Liver (tissue), 9 donors: ENCODE data around the gene NTN5. TPM values are rescaled to one million over a fixed set of nuclear protein-coding genes. Genes with fewer than 3 reads are reported as not detected.
"Not testable (repeated sequence)": the region's sequence is repeated elsewhere in the genome, so short reads cannot be mapped to it uniquely, and the experiment has no call there.

Experiments used
- DNase-seq: peaks from one replicate; pipeline ENCODE4 v3.0.0-alpha.2; 2017; ENCODE audit warnings: low spot score
- H3K27ac ChIP-seq, 2 donors: one replicate each; pipeline ENCODE4 v1.7.0; 2013; ENCODE audit warnings: inconsistent platforms in 2 of 2, low read length in 2 of 2, control low read depth in 1 of 2, low read depth in 1 of 2, mild to moderate bottlenecking in 1 of 2
- H3K27me3 ChIP-seq, 4 donors: one replicate each; pipeline versions ENCODE4 v1.6.1 to v1.7.0; 2013; ENCODE audit warnings: low read length in 3 of 4, inconsistent platforms in 1 of 4, mild to moderate bottlenecking in 1 of 4, moderate library complexity in 1 of 4; ENCODE audit not compliant: control insufficient read depth in 4 of 4, insufficient read depth in 4 of 4
- H3K36me3 ChIP-seq, 4 donors: one replicate each; pipeline versions ENCODE4 v1.6.1 to v1.7.0; 2013; ENCODE audit warnings: low read length in 3 of 4, mild to moderate bottlenecking in 3 of 4, low read depth in 1 of 4, moderate library complexity in 1 of 4; ENCODE audit not compliant: control insufficient read depth in 4 of 4, insufficient read depth in 3 of 4
- H3K4me1 ChIP-seq, 4 donors: one replicate each; pipeline versions ENCODE4 v1.6.1 to v1.7.0; 2013; ENCODE audit warnings: low read length in 3 of 4, mild to moderate bottlenecking in 3 of 4, moderate library complexity in 1 of 4; ENCODE audit not compliant: control insufficient read depth in 4 of 4, insufficient read depth in 4 of 4
- H3K4me3 ChIP-seq, 3 donors: one replicate each; pipeline versions ENCODE4 v1.6.1 to v1.7.0; 2013; ENCODE audit warnings: low read length in 3 of 3, control low read depth in 1 of 3, low read depth in 1 of 3, mild to moderate bottlenecking in 1 of 3
- H3K9ac ChIP-seq, 2 donors: one replicate each; pipeline ENCODE4 v1.7.0; 2013; ENCODE audit warnings: low read length in 2 of 2, mild to moderate bottlenecking in 2 of 2, moderate library complexity in 2 of 2, control low read depth in 1 of 2, low read depth in 1 of 2
- H3K9me3 ChIP-seq, 4 donors: one replicate each; pipeline versions ENCODE4 v1.6.1 to v1.7.0; 2013; ENCODE audit warnings: low read length in 3 of 4; ENCODE audit not compliant: control insufficient read depth in 4 of 4
- EGR1 ChIP-seq, 2 donors: IDR thresholded peaks; 2 replicates each; pipeline ENCODE4 v1.6.1; 2016 to 2018; ENCODE audit warnings: antibody characterized with exemption in 2 of 2, low read depth in 2 of 2
- FOXA1 ChIP-seq: IDR thresholded peaks from 2 replicates; pipeline ENCODE4 v1.6.1; 2016; ENCODE audit warnings: antibody characterized with exemption
- FOXA2 ChIP-seq: IDR thresholded peaks from 2 replicates; pipeline ENCODE4 v1.6.1; 2016; ENCODE audit warnings: antibody characterized with exemption
- GABPA ChIP-seq, 2 donors: IDR thresholded peaks in 1 of 2; conservative IDR thresholded peaks in 1 of 2; 2 replicates each; pipeline ENCODE4 v1.6.1; 2016; ENCODE audit warnings: antibody characterized with exemption in 2 of 2, mild to moderate bottlenecking in 1 of 2, moderate library complexity in 1 of 2
- HNF4A ChIP-seq, 2 donors: conservative IDR thresholded peaks; 2 replicates each; pipeline ENCODE4 v1.6.1; 2016; ENCODE audit warnings: antibody characterized with exemption in 2 of 2, mild to moderate bottlenecking in 2 of 2
- HNF4G ChIP-seq: IDR thresholded peaks from 2 replicates; pipeline ENCODE4 v1.6.1; 2016; ENCODE audit warnings: antibody characterized with exemption
- JUND ChIP-seq, 2 donors: IDR thresholded peaks; 2 replicates each; pipeline ENCODE4 v1.6.1; 2016; ENCODE audit warnings: antibody characterized with exemption in 2 of 2
- NR2F2 ChIP-seq: IDR thresholded peaks from 2 replicates; pipeline ENCODE4 v1.6.1; 2016; ENCODE audit warnings: antibody characterized with exemption
- RAD21 ChIP-seq, 2 donors: IDR thresholded peaks; 2 replicates each; pipeline ENCODE4 v1.6.1; 2016; ENCODE audit warnings: antibody characterized with exemption in 2 of 2, mild to moderate bottlenecking in 2 of 2
- RXRA ChIP-seq, 2 donors: IDR thresholded peaks; 2 replicates each; pipeline ENCODE4 v1.6.1; 2017 to 2018; ENCODE audit warnings: antibody characterized with exemption in 2 of 2, mild to moderate bottlenecking in 1 of 2
- SP1 ChIP-seq: IDR thresholded peaks from 2 replicates; pipeline ENCODE4 v1.6.1; 2018; ENCODE audit warnings: antibody characterized with exemption, mild to moderate bottlenecking
- TAF1 ChIP-seq: conservative IDR thresholded peaks from 2 replicates; pipeline ENCODE4 v1.6.1; 2016; ENCODE audit warnings: antibody characterized with exemption, mild to moderate bottlenecking
- YY1 ChIP-seq: IDR thresholded peaks from 2 replicates; pipeline ENCODE4 v1.6.1; 2016; ENCODE audit warnings: antibody characterized with exemption, mild to moderate bottlenecking
- WGBS: extraction: QIAGEN DNeasy Blood & Tissue Kit; methylation state at CpG from one replicate; pipeline ENCODE4 v1.1.7; 2013; 5-methylcytosine and 5-hydroxymethylcytosine counted together
- polyA plus RNA-seq, 2 donors: library from polyadenylated mRNA; stranded (reverse) in 1 of 2; unstranded in 1 of 2; fragments of 200-250 nt in 1 of 2; fragments of >200 nt in 1 of 2; fragmentation: Nextera tagmentation in 1 of 2; extraction: Ambion mirVana in 1 of 2; gene quantifications; one replicate each; pipeline versions ENCODE4 v1.2.1 to v1.2.3, GENCODE V29; 2013 to 2015
- total RNA-seq, 2 donors: library from RNA; depleted of rRNA; stranded (reverse); fragments of >200 nt; gene quantifications; one replicate each; pipeline ENCODE4 v1.2.3, GENCODE V29; 2014
- TF ChIP-seq, protein P1 (sequence below): IDR thresholded peaks from 2 replicates; pipeline ENCODE4 v1.6.1; 2016; ENCODE audit warnings: antibody characterized with exemption
- TF ChIP-seq, protein P2 (sequence below): IDR thresholded peaks from 2 replicates; pipeline ENCODE4 v1.6.1; 2016; ENCODE audit warnings: antibody characterized with exemption
- TF ChIP-seq, protein P3 (sequence below): IDR thresholded peaks from 2 replicates; pipeline ENCODE4 v1.6.1; 2016; ENCODE audit warnings: antibody characterized with exemption
- TF ChIP-seq, protein P4 (sequence below): fragments of 150-350 bp; IDR thresholded peaks from 2 replicates; pipeline ENCODE4 v1.5.1; 2017; ENCODE audit warnings: improper control_type of control experiment, low read depth, low read length; ENCODE audit not compliant: missing input control
- TF ChIP-seq, protein P5 (sequence below): IDR thresholded peaks from 2 replicates; pipeline ENCODE4 v1.6.1; 2016; ENCODE audit warnings: antibody characterized with exemption, mild to moderate bottlenecking
- donor health status: healthy.
- donor health status: healthy.
- donor health status: healthy.
- donor health status: healthy.
- donor health status: healthy.

The NTN5 gene
- total and polyA plus RNA-seq, 4 donors = 0.08 to 0.09 TPM; not detected in 2

DNA sequence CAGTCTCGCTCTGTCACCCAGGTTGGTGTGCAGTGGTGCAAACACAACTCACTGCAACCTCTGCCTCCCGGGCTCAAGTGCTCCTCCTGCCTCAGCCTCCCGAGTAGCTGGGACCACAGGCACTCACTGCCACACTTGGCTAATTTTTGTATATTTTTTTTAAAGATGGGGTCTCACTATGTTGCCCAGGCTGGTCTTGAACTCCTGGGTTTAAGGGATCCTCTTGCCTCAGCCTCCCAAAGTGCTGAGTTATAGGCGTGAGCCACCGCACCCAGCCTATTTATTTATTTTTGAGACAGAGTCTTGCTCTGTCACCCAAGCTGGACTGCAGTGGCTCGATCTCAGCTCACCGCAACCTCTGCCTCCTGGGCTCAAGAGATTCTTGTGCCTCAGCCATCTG lies 13.8 kb upstream of the NTN5 start:
- H3K4me1 ChIP-seq, DNase-seq, H3K4me3 ChIP-seq, H3K27ac ChIP-seq, H3K36me3 ChIP-seq, H3K27me3 ChIP-seq, H3K9me3 ChIP-seq, H3K9ac ChIP-seq: not testable (repeated sequence)
- WGBS = 94% methylated on average over 7 of the region's 7 CpGs

DNA sequence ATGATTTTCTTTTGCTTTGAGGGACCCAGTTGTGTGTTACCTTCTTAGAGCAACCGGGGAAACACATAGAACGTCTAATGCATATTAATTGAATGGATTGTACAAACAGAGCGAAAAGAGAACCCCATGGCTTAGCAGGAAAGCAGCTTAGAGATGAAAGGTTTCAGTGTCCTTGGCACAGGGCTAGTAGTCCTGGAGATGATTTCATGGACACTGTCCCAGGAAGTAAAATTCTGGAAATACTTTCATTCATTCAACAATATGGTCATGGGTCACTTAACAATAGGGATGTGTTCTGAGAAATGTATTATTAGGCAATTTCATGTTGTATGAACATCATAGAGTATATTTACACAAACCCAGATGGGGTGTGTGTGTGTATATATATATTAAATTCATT lies 13.3 kb upstream of the NTN5 start:
- no peaks in the 10 kb centered on the region for H3K36me3 ChIP-seq
- H3K4me3 ChIP-seq = no peak overlapping the region
- TF ChIP-seq, protein P1, sequence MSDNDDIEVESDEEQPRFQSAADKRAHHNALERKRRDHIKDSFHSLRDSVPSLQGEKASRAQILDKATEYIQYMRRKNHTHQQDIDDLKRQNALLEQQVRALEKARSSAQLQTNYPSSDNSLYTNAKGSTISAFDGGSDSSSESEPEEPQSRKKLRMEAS = no peak
- TF ChIP-seq, protein P2, sequence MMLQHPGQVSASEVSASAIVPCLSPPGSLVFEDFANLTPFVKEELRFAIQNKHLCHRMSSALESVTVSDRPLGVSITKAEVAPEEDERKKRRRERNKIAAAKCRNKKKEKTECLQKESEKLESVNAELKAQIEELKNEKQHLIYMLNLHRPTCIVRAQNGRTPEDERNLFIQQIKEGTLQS = no peak
- no peak for TF ChIP-seq RXRA (IDR thresholded peaks at IDR 0.05)
- no peak for TF ChIP-seq RAD21 (IDR thresholded peaks at IDR 0.05)
- TF ChIP-seq, protein P3, sequence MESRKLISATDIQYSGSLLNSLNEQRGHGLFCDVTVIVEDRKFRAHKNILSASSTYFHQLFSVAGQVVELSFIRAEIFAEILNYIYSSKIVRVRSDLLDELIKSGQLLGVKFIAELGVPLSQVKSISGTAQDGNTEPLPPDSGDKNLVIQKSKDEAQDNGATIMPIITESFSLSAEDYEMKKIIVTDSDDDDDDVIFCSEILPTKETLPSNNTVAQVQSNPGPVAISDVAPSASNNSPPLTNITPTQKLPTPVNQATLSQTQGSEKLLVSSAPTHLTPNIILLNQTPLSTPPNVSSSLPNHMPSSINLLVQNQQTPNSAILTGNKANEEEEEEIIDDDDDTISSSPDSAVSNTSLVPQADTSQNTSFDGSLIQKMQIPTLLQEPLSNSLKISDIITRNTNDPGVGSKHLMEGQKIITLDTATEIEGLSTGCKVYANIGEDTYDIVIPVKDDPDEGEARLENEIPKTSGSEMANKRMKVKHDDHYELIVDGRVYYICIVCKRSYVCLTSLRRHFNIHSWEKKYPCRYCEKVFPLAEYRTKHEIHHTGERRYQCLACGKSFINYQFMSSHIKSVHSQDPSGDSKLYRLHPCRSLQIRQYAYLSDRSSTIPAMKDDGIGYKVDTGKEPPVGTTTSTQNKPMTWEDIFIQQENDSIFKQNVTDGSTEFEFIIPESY = no peak
- TF ChIP-seq, protein P4, sequence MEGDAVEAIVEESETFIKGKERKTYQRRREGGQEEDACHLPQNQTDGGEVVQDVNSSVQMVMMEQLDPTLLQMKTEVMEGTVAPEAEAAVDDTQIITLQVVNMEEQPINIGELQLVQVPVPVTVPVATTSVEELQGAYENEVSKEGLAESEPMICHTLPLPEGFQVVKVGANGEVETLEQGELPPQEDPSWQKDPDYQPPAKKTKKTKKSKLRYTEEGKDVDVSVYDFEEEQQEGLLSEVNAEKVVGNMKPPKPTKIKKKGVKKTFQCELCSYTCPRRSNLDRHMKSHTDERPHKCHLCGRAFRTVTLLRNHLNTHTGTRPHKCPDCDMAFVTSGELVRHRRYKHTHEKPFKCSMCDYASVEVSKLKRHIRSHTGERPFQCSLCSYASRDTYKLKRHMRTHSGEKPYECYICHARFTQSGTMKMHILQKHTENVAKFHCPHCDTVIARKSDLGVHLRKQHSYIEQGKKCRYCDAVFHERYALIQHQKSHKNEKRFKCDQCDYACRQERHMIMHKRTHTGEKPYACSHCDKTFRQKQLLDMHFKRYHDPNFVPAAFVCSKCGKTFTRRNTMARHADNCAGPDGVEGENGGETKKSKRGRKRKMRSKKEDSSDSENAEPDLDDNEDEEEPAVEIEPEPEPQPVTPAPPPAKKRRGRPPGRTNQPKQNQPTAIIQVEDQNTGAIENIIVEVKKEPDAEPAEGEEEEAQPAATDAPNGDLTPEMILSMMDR = no peak
- no peak for TF ChIP-seq HNF4A (conservative IDR thresholded peaks at IDR 0.05)
- TF ChIP-seq, protein P5, sequence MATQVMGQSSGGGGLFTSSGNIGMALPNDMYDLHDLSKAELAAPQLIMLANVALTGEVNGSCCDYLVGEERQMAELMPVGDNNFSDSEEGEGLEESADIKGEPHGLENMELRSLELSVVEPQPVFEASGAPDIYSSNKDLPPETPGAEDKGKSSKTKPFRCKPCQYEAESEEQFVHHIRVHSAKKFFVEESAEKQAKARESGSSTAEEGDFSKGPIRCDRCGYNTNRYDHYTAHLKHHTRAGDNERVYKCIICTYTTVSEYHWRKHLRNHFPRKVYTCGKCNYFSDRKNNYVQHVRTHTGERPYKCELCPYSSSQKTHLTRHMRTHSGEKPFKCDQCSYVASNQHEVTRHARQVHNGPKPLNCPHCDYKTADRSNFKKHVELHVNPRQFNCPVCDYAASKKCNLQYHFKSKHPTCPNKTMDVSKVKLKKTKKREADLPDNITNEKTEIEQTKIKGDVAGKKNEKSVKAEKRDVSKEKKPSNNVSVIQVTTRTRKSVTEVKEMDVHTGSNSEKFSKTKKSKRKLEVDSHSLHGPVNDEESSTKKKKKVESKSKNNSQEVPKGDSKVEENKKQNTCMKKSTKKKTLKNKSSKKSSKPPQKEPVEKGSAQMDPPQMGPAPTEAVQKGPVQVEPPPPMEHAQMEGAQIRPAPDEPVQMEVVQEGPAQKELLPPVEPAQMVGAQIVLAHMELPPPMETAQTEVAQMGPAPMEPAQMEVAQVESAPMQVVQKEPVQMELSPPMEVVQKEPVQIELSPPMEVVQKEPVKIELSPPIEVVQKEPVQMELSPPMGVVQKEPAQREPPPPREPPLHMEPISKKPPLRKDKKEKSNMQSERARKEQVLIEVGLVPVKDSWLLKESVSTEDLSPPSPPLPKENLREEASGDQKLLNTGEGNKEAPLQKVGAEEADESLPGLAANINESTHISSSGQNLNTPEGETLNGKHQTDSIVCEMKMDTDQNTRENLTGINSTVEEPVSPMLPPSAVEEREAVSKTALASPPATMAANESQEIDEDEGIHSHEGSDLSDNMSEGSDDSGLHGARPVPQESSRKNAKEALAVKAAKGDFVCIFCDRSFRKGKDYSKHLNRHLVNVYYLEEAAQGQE = no peak
- TF ChIP-seq NR2F2 = no peak
- no peak for TF ChIP-seq FOXA1
- no peak for TF ChIP-seq EGR1 (IDR thresholded peaks at IDR 0.05; ENCODE audit: low read depth in 2 of 2)
- no peak for TF ChIP-seq SP1
- TF ChIP-seq JUND (IDR thresholded peaks at IDR 0.05) = no peak
- TF ChIP-seq GABPA (IDR thresholded peaks at IDR 0.05 in 1 of 2, conservative IDR thresholded peaks at IDR 0.05 in 1 of 2) = no peak
- TF ChIP-seq HNF4G = no peak
- no peak for TF ChIP-seq TAF1
- TF ChIP-seq FOXA2 = no peak
- TF ChIP-seq YY1 = no peak
- H3K27me3 ChIP-seq = no peaks in the 10 kb centered on the region
- no peak overlapping the region for H3K9ac ChIP-seq
- H3K9me3 ChIP-seq = no peaks in the 10 kb centered on the region
- H3K27ac ChIP-seq = no peak overlapping the region
- DNase-seq = no peak
- H3K4me1 ChIP-seq = peaks cover 4 to 8% (median 7%) of the 10 kb centered on the region in 4 donors
- 92% methylated on average over 3 of the region's 3 CpGs for WGBS
